ENCODE results near the gene RPS25. TPM values are rescaled to one million over a fixed set of nuclear protein-coding genes. Genes with fewer than 3 reads are reported as not detected.

Gene RPS25
- total and polyA plus RNA-seq, 9 donors = 1,606 to 2,660 (median 1,883) TPM

DNA sequence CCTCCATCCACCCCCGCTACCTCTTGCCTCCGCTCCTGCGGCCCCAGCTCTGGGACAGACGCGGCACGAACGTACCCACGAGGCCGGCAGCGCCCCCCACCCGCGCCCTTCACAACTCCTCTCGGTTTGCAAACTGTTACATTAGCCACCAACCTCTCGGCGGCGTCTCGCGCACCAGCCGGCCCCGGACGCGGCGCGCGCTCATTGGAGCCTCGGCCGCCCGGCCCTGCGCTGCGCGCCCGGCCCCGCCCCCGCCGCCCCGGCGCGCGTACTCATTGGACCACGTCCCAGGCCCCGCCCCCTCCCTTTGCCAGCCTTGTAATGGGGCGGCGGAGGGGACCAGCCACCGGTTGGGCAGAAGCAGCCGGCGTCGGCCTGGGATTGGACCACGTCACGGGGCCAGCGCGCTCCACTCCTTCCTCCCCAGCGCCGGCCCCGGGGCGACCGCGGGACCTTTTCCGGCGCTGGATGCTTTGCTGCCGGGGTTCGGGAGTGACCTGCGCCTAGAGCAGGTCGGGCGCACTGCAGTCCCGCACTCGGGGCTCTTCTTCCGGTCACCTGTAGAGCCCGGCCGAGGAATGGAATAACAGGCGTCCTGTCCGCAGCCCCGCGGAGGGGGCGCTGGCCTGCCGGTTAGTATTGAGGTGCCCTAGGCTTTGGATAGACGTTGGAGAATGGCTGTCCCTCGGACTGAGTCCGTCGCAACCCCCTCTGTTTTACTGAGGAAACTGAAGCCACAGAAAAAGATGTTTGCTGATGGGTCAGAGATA, 39.0 kb upstream of the RPS25 start, which contains the start of gene HYOU1:
Gene HYOU1, minus strand, starts transcription at position 206 of the 770 bp plus-strand sequence. CDS start 1,045 bp downstream, outside the sequence.
- Histone ChIP-seq H3K27me3 (ENCODE audit: control insufficient read depth, insufficient read depth, low read length) (no peaks in the 10 kb centered on the region), H3K9me3 (replicated peaks; ENCODE audit: control insufficient read depth, low read depth, low read length) (no peaks in the 10 kb centered on the region), H3K4me3 (ENCODE audit: low read length) (peak within 1 kb of the TSS; percentile 89), H3K4me1 (ENCODE audit: control insufficient read depth, insufficient read depth, low read length) (peaks cover 18% of the 10 kb centered on the region), H3K36me3 (ENCODE audit: control insufficient read depth, insufficient read depth, low read length) (peaks cover 36% of the 10 kb centered on the region), H3K27ac (ENCODE audit: low read length) (peak within 1 kb of the TSS; percentile 82)
- 0% methylated on average over 73 of the region's 79 CpGs for WGBS (ENCODE audit: insufficient coverage)
- peak; percentile 98 for DNase-seq

DNA sequence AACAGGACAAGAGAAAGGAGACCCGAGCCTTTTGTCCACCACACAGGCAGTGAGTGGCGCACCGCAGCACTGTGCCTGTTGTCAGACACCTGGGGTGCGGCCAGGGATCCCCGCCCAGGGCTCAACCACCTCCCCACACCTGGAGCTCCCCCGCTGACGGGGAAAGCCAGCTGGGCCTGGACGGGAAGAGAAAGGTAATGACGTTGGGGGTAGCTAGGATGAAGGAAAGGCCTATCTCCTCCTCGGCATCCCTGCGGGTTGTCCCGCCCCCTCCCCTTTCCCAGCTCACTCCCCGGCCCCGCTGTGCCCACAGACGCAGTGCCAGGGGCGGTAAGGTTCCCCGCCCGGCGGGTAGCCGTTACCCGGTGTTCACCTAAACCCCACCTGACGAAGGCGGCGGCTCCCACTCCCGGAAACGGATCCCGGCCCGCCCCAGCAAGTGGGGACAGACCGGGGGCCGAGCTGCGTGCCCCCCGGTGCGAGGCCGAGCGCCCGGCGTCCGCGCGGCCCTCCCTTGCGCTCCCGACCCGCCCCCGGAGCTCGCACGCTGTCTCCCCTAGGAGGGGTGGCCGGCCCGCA, 38.4 kb upstream of the RPS25 start:
- H3K27me3 ChIP-seq (ENCODE audit: control insufficient read depth, insufficient read depth, low read length) = no peaks in the 10 kb centered on the region
- DNase-seq = peak; percentile 16
- H3K4me3 ChIP-seq (ENCODE audit: low read length) = peak overlapping the region; percentile 89
- H3K27ac ChIP-seq (ENCODE audit: low read length) = peak overlapping the region; percentile 82
- under 1% methylated on average over 33 of the region's 48 CpGs for WGBS (ENCODE audit: insufficient coverage)
- no peaks in the 10 kb centered on the region for H3K9me3 ChIP-seq (replicated peaks; ENCODE audit: control insufficient read depth, low read depth, low read length)
- H3K36me3 ChIP-seq (ENCODE audit: control insufficient read depth, insufficient read depth, low read length) = peaks cover 42% of the 10 kb centered on the region
- peaks cover 18% of the 10 kb centered on the region for H3K4me1 ChIP-seq (ENCODE audit: control insufficient read depth, insufficient read depth, low read length)

DNA sequence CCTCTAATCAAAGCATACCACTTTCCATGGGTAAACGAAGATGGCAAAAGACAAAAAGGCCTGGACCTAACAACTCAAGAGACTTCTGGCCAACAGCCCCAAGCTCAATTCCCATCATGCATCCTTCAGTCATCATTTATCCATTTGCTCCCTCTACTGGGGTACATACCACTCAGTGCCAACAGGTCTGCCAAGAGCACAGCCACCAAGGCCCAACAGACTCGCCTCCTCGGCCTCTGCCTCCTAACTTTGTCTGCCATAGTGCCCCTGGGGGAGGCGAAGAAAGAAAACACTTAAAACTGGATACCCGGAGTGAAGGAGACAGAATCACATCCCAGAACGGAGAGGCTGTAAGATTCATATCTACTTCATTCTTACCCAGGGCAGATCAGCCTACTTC, 37.8 kb upstream of the RPS25 start:
- no peak overlapping the region for H3K27ac ChIP-seq (ENCODE audit: low read length)
- H3K27me3 ChIP-seq (ENCODE audit: control insufficient read depth, insufficient read depth, low read length) = no peaks in the 10 kb centered on the region
- no peak for DNase-seq
- WGBS (ENCODE audit: insufficient coverage) = 29% methylated on average over 6 of the region's 6 CpGs
- H3K4me3 ChIP-seq (ENCODE audit: low read length) = peak overlapping the region; percentile 89
- H3K36me3 ChIP-seq (ENCODE audit: control insufficient read depth, insufficient read depth, low read length) = peaks cover 48% of the 10 kb centered on the region
- peaks cover 18% of the 10 kb centered on the region for H3K4me1 ChIP-seq (ENCODE audit: control insufficient read depth, insufficient read depth, low read length)
- no peaks in the 10 kb centered on the region for H3K9me3 ChIP-seq (replicated peaks; ENCODE audit: control insufficient read depth, low read depth, low read length)

DNA sequence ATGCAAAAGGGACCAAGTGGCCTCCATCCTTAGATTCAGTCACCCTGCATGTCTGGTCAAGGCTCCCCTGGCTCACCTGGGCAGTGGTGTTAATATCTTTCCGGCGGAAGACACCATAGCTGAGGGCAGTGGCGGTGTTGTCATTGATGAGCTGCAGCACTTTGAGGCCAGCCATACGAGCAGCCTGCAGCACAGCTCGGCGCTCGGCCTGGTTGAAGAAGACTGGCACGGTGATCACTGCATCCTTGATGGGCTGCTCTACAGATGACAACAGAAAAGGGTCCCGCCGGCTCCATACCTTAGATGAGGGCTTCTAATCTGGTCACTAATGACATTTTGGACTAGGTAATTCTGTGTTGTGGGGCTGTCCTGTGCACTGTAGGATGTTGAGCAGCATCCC, 36.3 kb upstream of the RPS25 start:
- WGBS (ENCODE audit: insufficient coverage) = 94% methylated on average over 10 of the region's 10 CpGs
- H3K36me3 ChIP-seq (ENCODE audit: control insufficient read depth, insufficient read depth, low read length) = peaks cover 62% of the 10 kb centered on the region

DNA sequence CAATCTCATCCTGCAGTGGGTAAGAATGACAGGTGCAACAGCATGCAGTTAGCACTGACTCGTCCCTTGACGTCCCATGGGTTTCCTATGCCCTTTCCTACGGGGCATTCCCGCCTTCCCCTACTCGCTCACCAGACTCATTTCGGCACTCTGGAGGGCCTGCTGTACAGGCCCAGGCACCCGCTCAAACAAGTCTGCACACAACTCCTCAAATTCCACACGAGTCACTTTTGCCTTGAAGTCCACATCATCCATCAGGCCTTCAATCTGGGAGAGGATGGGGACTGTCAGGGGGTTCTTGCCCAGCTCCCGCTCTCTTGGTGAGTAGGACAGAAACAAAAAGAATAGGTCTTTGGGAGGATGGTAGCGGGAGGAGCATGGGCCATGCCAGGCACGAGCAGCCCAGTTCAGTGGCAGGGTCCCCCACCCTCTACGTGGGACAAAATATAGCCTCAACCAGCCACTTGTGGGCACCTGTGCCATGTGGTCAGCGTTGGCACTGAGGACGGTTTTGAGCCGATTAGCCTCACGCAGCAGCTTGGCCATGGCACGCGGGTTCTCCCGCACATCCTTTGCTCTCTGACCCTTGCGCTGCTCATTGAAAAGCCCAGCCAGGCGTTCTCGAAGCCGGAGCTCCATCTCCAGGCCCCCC, 34.1 kb upstream of the RPS25 start:
- DNase-seq = no peak
- peaks cover 83% of the 10 kb centered on the region for H3K36me3 ChIP-seq (ENCODE audit: control insufficient read depth, insufficient read depth, low read length)
- no peaks in the 10 kb centered on the region for H3K27me3 ChIP-seq (ENCODE audit: control insufficient read depth, insufficient read depth, low read length)
- no peak overlapping the region for H3K27ac ChIP-seq (ENCODE audit: low read length)
- 93% methylated on average over 18 of the region's 23 CpGs for WGBS (ENCODE audit: insufficient coverage)
- H3K4me3 ChIP-seq (ENCODE audit: low read length) = no peak overlapping the region
- H3K4me1 ChIP-seq (ENCODE audit: control insufficient read depth, insufficient read depth, low read length) = peaks cover 12% of the 10 kb centered on the region
- no peaks in the 10 kb centered on the region for H3K9me3 ChIP-seq (replicated peaks; ENCODE audit: control insufficient read depth, low read depth, low read length)

More for the DNA sequence above, 36.3 kb upstream of the RPS25 start:
- H3K27ac ChIP-seq (ENCODE audit: low read length) = no peak overlapping the region
- H3K27me3 ChIP-seq (ENCODE audit: control insufficient read depth, insufficient read depth, low read length) = no peaks in the 10 kb centered on the region
- no peak overlapping the region for H3K4me3 ChIP-seq (ENCODE audit: low read length)
- peaks cover 18% of the 10 kb centered on the region for H3K4me1 ChIP-seq (ENCODE audit: control insufficient read depth, insufficient read depth, low read length)
- no peaks in the 10 kb centered on the region for H3K9me3 ChIP-seq (replicated peaks; ENCODE audit: control insufficient read depth, low read depth, low read length)
- DNase-seq = no peak

DNA sequence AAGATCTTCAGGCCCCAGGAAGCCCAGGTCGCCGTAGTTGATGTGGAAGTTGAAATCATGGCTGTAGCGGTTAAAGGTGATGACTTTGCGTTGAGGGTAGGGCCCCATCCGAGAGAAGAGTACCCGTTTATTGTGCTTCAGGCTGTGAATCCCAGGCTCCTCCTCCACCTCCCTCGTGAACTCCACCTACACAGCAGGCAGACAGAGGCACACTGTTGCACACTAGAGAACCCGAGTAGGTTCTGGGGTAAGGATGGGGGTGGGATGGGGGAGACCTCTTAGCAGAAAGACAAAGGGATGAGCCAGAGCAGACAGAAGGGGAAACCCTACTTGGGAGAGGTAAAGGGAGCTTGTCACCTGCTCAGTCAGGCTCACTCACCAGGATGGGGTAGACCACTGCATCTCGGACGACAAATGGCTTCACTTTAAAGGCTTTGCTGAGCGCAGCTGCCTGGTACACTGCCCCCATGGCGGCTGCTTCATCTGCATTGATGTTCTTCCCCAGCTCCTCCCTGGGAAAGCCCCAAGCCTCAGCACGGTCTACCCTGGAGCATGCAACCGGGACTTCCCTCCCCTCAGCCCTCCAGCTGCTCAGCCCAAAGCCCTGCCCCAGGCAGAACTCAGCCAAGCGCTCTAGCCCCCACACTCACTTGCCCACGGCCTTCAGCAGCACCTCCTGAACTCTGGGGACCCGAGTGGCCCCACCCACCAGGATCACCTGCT, 33.5 kb upstream of the RPS25 start:
- Histone ChIP-seq H3K36me3 (ENCODE audit: control insufficient read depth, insufficient read depth, low read length) (peaks cover 89% of the 10 kb centered on the region), H3K4me3 (ENCODE audit: low read length) (no peak overlapping the region), H3K4me1 (ENCODE audit: control insufficient read depth, insufficient read depth, low read length) (peaks cover 12% of the 10 kb centered on the region), H3K27ac (ENCODE audit: low read length) (no peak overlapping the region), H3K9me3 (replicated peaks; ENCODE audit: control insufficient read depth, low read depth, low read length) (no peaks in the 10 kb centered on the region), H3K27me3 (ENCODE audit: control insufficient read depth, insufficient read depth, low read length) (no peaks in the 10 kb centered on the region)
- DNase-seq = no peak
- WGBS (ENCODE audit: insufficient coverage) = 85% methylated on average over 9 of the region's 17 CpGs

DNA sequence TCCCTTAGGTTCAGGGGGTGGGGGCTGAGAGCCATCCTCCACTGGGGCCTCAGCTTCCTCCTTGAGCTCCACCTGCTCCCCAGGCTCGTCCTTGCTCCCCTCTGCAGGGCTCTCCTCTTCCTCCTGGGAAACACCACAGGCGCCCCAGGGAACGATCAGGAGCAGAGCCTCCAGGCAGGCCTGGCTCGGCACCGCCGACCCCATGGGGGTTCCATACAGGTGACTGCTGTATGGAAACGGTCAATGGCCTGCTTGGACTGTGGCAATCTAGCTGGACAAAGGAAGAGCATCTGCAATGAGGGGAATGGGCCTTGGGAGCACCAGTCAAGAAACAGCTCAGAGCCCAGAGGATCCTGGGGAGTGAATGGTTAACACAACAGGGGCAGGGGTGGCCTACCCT, 30.9 kb upstream of the RPS25 start:
- Histone ChIP-seq H3K9me3 (replicated peaks; ENCODE audit: control insufficient read depth, low read depth, low read length) (no peaks in the 10 kb centered on the region), H3K4me1 (ENCODE audit: control insufficient read depth, insufficient read depth, low read length) (no peaks in the 10 kb centered on the region), H3K4me3 (ENCODE audit: low read length) (no peak overlapping the region), H3K27me3 (ENCODE audit: control insufficient read depth, insufficient read depth, low read length) (no peaks in the 10 kb centered on the region), H3K36me3 (ENCODE audit: control insufficient read depth, insufficient read depth, low read length) (peaks cover 92% of the 10 kb centered on the region), H3K27ac (ENCODE audit: low read length) (no peak overlapping the region)
- WGBS (ENCODE audit: insufficient coverage) = 95% methylated on average over 7 of the region's 7 CpGs
- DNase-seq = no peak

DNA sequence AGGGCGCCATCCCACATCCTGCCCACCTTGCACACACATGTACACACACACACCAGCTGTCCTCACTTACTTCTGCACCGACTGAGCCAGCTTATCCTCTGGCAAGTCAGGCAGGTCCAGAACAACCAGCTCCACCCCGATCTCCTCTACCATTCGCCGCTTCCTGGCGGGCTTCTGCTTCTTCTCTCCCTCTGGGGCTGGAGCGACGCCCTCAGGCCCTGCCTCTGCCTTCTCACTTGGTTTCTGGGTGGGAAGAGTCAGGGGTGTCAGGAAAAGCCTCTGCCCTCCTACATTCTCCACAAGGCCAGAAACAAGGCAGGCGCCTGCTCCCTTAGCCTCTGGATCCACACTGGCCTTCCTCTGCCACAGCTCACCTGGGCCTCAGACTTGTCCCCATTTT, 30.5 kb upstream of the RPS25 start:
- WGBS (ENCODE audit: insufficient coverage) = 100% methylated on average over 3 of the region's 9 CpGs
- DNase-seq = no peak
- H3K27me3 ChIP-seq (ENCODE audit: control insufficient read depth, insufficient read depth, low read length) = no peaks in the 10 kb centered on the region

DNA sequence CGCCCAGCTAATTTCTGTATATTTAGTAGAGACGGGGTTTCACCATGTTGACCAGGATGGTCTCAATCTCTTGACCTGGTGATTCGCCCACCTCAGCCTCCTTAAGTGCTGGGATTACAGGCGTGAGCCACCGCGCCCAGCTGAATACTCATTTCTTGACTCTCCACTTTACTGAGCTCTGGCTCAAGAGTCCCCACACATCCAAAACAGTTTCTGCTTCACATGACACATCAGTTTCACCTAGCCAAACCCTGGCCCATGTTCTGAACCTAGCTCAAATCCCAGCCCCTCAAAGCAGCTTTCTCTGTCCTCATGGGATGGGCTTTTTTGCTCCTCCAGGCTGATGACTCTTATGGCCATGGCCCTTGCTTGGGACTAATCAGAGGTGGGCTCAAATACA, 29.1 kb upstream of the RPS25 start:
- 100% methylated on average over 3 of the region's 6 CpGs for WGBS (ENCODE audit: insufficient coverage)
- peaks cover 73% of the 10 kb centered on the region for H3K36me3 ChIP-seq (ENCODE audit: control insufficient read depth, insufficient read depth, low read length)
- no peak for DNase-seq
- H3K9me3 ChIP-seq (replicated peaks; ENCODE audit: control insufficient read depth, low read depth, low read length) = no peaks in the 10 kb centered on the region
- H3K27me3 ChIP-seq (ENCODE audit: control insufficient read depth, insufficient read depth, low read length) = no peaks in the 10 kb centered on the region
- no peak overlapping the region for H3K27ac ChIP-seq (ENCODE audit: low read length)
- H3K4me3 ChIP-seq (ENCODE audit: low read length) = no peak overlapping the region
- no peaks in the 10 kb centered on the region for H3K4me1 ChIP-seq (ENCODE audit: control insufficient read depth, insufficient read depth, low read length)

More for the DNA sequence above, 30.5 kb upstream of the RPS25 start:
- Histone ChIP-seq H3K27ac (ENCODE audit: low read length) (no peak overlapping the region), H3K4me1 (ENCODE audit: control insufficient read depth, insufficient read depth, low read length) (no peaks in the 10 kb centered on the region), H3K36me3 (ENCODE audit: control insufficient read depth, insufficient read depth, low read length) (peaks cover 88% of the 10 kb centered on the region), H3K9me3 (replicated peaks; ENCODE audit: control insufficient read depth, low read depth, low read length) (no peaks in the 10 kb centered on the region), H3K4me3 (ENCODE audit: low read length) (no peak overlapping the region)

DNA sequence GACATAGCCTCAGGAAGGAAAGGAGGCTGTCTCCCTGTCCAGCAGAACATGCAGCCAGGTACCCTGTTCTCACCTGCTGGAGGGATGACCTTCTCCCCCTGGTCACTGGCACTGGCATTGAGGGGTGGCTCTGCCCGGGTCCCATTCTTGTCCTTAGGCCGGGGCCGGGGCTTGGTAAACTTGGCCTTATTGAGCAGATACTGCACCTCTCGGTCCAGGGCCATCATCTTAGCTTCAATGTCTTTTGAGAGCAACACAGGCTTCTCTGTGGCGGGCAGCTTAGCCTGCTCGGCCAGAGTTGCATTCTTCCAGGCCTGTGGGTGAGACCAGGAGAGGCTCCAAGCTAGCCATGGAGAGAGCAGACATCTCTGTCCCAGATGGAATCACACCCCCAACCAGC, 28.3 kb upstream of the RPS25 start:
- no peaks in the 10 kb centered on the region for H3K9me3 ChIP-seq (replicated peaks; ENCODE audit: control insufficient read depth, low read depth, low read length)
- WGBS (ENCODE audit: insufficient coverage) = 94% methylated on average over 6 of the region's 6 CpGs
- DNase-seq = no peak
- H3K4me1 ChIP-seq (ENCODE audit: control insufficient read depth, insufficient read depth, low read length) = no peaks in the 10 kb centered on the region
- no peak overlapping the region for H3K4me3 ChIP-seq (ENCODE audit: low read length)
- H3K27ac ChIP-seq (ENCODE audit: low read length) = no peak overlapping the region
- H3K36me3 ChIP-seq (ENCODE audit: control insufficient read depth, insufficient read depth, low read length) = peaks cover 66% of the 10 kb centered on the region
- no peaks in the 10 kb centered on the region for H3K27me3 ChIP-seq (ENCODE audit: control insufficient read depth, insufficient read depth, low read length)

Data from muscle of leg (tissue), 11 donors.